Measurements from ENCODE around the gene TEX13D. TPM values are rescaled to one million over a fixed set of nuclear protein-coding genes. Genes with fewer than 3 reads are reported as not detected.
"Not testable (repeated sequence)": the region's sequence is repeated elsewhere in the genome, so short reads cannot be mapped to it uniquely, and the experiment has no call there.

Gene TEX13D
- total RNA-seq, 2 donors from 2014 or later: not detected

DNA sequence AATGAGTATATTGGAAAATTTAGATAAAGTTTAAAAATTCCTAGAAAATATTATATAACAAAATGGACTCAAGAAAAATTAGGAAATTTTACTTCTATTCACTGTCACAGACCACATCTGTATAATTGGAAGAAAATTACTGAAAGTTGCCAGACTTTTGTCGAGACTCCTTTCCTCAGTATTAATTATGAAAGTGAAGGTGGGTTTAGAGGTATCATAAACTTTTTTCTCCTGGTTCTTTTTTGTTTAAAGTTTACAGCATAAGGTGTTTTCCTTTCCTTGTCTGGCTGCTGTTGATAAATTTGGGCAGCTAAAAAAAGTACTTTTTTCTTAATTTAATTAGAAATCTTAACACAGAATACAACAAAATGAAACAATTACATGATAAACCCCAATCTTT, 6.7 kb upstream of the TEX13D start:
- TF ChIP-seq CTCF (IDR thresholded peaks at IDR 0.05): no peak
- Histone ChIP-seq H3K9me3 (no peaks in the 10 kb centered on the region), H3K4me3 (no peak overlapping the region), H3K36me3 (no peaks in the 10 kb centered on the region), H3K27me3 (no peaks in the 10 kb centered on the region), H3K27ac (no peak overlapping the region), H3K4me1 (no peaks in the 10 kb centered on the region)
- no peak for DNase-seq (ENCODE audit: low spot score)

DNA sequence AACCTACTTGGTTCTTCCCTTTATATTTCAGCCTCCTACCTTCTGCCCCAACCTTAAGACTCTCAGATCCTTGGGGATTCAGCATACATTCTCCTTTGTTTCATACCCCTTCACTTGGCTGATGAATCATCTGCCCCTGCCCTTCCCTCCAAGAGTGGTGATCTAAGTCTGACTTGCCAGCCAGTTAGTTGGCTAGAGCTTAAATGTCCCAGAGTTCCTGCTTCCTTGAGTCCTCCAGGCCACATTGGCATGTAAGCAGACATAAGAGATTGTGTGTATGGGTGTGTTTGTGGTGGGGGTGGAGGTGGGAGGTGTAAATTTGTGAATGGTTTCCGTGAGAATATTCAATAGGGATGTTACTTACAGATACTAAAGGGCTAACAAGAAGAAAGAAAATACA, 3.7 kb upstream of the TEX13D start:
- no peak for DNase-seq (ENCODE audit: low spot score)
- no peaks in the 10 kb centered on the region for H3K9me3 ChIP-seq
- no peaks in the 10 kb centered on the region for H3K36me3 ChIP-seq
- H3K27ac ChIP-seq: no peak overlapping the region
- no peak for TF ChIP-seq CTCF (IDR thresholded peaks at IDR 0.05)
- H3K27me3 ChIP-seq: no peaks in the 10 kb centered on the region
- no peak overlapping the region for H3K4me3 ChIP-seq
- no peaks in the 10 kb centered on the region for H3K4me1 ChIP-seq

DNA sequence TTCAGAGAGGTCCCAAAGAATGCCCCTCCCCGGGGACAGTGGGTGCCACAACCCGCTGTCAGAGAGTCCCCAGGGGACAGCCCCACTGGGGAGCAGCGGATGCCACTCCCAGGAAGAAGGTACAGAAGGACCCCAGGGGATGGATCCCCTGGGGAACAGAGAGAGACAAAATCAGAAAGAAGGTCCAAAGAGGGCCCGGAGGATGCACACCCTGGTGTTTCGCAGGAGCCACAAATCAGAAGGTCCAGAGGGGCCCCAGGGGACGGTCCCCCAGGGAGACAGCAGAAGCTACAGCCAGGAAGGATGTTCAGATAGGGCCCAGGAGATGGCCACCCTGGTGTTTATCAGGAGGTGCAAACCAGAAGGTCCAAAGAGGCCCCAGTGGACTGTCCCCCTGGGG, 1.4 kb downstream of the TEX13D start:
- no peaks in the 10 kb centered on the region for H3K4me1 ChIP-seq
- H3K27ac ChIP-seq: no peak overlapping the region
- TF ChIP-seq CTCF (IDR thresholded peaks at IDR 0.05): no peak
- no peaks in the 10 kb centered on the region for H3K36me3 ChIP-seq
- H3K9me3 ChIP-seq: no peaks in the 10 kb centered on the region
- no peaks in the 10 kb centered on the region for H3K27me3 ChIP-seq
- no peak for DNase-seq (ENCODE audit: low spot score)
- H3K4me3 ChIP-seq: no peak overlapping the region

DNA sequence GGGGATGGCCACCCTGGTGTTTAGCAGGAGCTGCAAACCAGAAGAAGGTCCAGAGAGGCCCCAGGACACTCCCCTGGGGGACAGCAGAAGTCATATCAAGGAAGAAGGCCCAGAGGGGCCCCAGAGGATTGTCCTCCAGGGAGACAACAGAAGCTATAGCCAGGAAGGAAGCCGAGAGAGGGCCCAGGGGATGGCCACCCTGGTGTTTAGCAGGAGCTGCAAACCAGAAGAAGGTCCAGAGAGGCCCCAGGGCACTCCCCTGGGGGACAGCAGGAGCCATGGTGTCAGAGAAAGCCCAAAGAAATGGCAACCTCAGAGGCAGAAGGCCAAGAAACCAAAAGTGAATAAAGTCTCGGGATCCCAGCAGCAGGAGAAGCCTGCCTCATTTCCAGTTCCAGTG, 2.1 kb downstream of the TEX13D start:
- not testable (repeated sequence) for H3K36me3 ChIP-seq; H3K9me3 ChIP-seq; H3K27me3 ChIP-seq; H3K27ac ChIP-seq; H3K4me1 ChIP-seq; DNase-seq (ENCODE audit: low spot score); H3K4me3 ChIP-seq

- H3K4me1 ChIP-seq: no peaks in the 10 kb centered on the region
- no peak overlapping the region for H3K27ac ChIP-seq
- H3K4me3 ChIP-seq: no peak overlapping the region
- H3K36me3 ChIP-seq: no peaks in the 10 kb centered on the region
- H3K27me3 ChIP-seq: no peaks in the 10 kb centered on the region
- TF ChIP-seq CTCF (IDR thresholded peaks at IDR 0.05): no peak
- DNase-seq (ENCODE audit: low spot score): no peak
- H3K9me3 ChIP-seq: no peaks in the 10 kb centered on the region
These were observed 3.1 kb downstream of the TEX13D start for GRCh38 chrX:124335598-124335997.

- no peak for TF ChIP-seq CTCF (IDR thresholded peaks at IDR 0.05)
- Histone ChIP-seq H3K4me1 (no peaks in the 10 kb centered on the region), H3K36me3 (no peaks in the 10 kb centered on the region), H3K27me3 (no peaks in the 10 kb centered on the region), H3K9me3 (no peaks in the 10 kb centered on the region), H3K27ac (no peak overlapping the region), H3K4me3 (no peak overlapping the region)
- DNase-seq (ENCODE audit: low spot score): no peak
These were observed 5.5 kb downstream of the TEX13D start for GRCh38 chrX:124337916-124338315.

Measured in right atrium auricular region (tissue), 2 donors.